Cardiac muscle cell (in vitro differentiated cells and primary cell): ENCODE results near the gene HDAC4. TPM values are rescaled to one million over a fixed set of nuclear protein-coding genes. Genes with fewer than 3 reads are reported as not detected.

Experiments
- DNase-seq, 2 donors: peaks; one replicate each; pipeline versions ENCODE4 v3.0.0 to v3.0.0-alpha.2; 2010 to 2017; ENCODE audit warnings: low read depth in 1 of 2, low spot score in 1 of 2
- H3K27ac ChIP-seq: fragments of 200-600 bp; sonication (generic); 2 replicates; pipeline ENCODE4 v1.5.1; 2016
- H3K27me3 ChIP-seq: fragments of 200-600 bp; sonication (generic); 2 replicates; pipeline ENCODE4 v1.6.0; 2016; ENCODE audit warnings: control low read depth
- H3K36me3 ChIP-seq: fragments of 200-600 bp; sonication (generic); 2 replicates; pipeline ENCODE4 v1.5.1; 2016; ENCODE audit warnings: control low read depth
- H3K4me1 ChIP-seq: fragments of 200-600 bp; sonication (generic); 2 replicates; pipeline ENCODE4 v1.8.1; 2017; ENCODE audit warnings: low read depth, mild to moderate bottlenecking, mixed run types
- H3K4me3 ChIP-seq: fragments of 200-600 bp; sonication (generic); 2 replicates; pipeline ENCODE4 v1.5.1; 2016; ENCODE audit warnings: mild to moderate bottlenecking
- H3K9me3 ChIP-seq: fragments of 200-600 bp; sonication (generic); 2 replicates; pipeline ENCODE4 v1.5.1; 2017; ENCODE audit warnings: low read depth, mild to moderate bottlenecking, control low read depth
- CTCF ChIP-seq: IDR thresholded peaks from 2 replicates; pipeline ENCODE4 v1.5.1; 2012; ENCODE audit warnings: low read depth, mild to moderate bottlenecking, low read length
- polyA plus RNA-seq: library from polyadenylated mRNA; unstranded; fragments of >200 nt; fragmentation: Nextera tagmentation; extraction: Ambion mirVana; gene quantifications from 2 replicates; pipeline ENCODE4 v1.2.1, GENCODE V29; 2016
- total RNA-seq: library from RNA; depleted of rRNA; stranded (reverse); fragments of >200 nt; gene quantifications from 2 replicates; pipeline ENCODE4 v1.2.3, GENCODE V29; 2016

The HDAC4 gene
- total and polyA plus RNA-seq, 2 experiments from 2014 or later, result 7.0 to 41.6 TPM

GRCh38 chr2:239027391-239028252 is 373.2 kb downstream of the HDAC4 start:
- H3K36me3 ChIP-seq, result no peaks in the 10 kb centered on the region
- no peak overlapping the region for H3K27ac ChIP-seq
- TF ChIP-seq CTCF, result no peak
- no peak for DNase-seq
- H3K4me1 ChIP-seq, result no peaks in the 10 kb centered on the region
- no peak overlapping the region for H3K4me3 ChIP-seq
- H3K9me3 ChIP-seq, result peaks cover 3% of the 10 kb centered on the region
- H3K27me3 ChIP-seq, result no peaks in the 10 kb centered on the region

GRCh38 chr2:239026711-239027361 is 374.0 kb downstream of the HDAC4 start:
- no peaks in the 10 kb centered on the region for H3K36me3 ChIP-seq
- TF ChIP-seq CTCF, result no peak
- DNase-seq, result no peak
- peaks cover 3% of the 10 kb centered on the region for H3K9me3 ChIP-seq
- no peak overlapping the region for H3K27ac ChIP-seq
- no peaks in the 10 kb centered on the region for H3K27me3 ChIP-seq
- H3K4me3 ChIP-seq, result no peak overlapping the region
- no peaks in the 10 kb centered on the region for H3K4me1 ChIP-seq

GRCh38 chr2:239025951-239026461 is 374.8 kb downstream of the HDAC4 start:
- H3K27me3 ChIP-seq, result no peaks in the 10 kb centered on the region
- H3K27ac ChIP-seq, result no peak overlapping the region
- H3K9me3 ChIP-seq, result peaks cover 3% of the 10 kb centered on the region
- TF ChIP-seq CTCF, result no peak
- H3K4me3 ChIP-seq, result no peak overlapping the region
- no peaks in the 10 kb centered on the region for H3K4me1 ChIP-seq
- H3K36me3 ChIP-seq, result no peaks in the 10 kb centered on the region
- DNase-seq, result no peak

- H3K9me3 ChIP-seq, result peaks cover 3% of the 10 kb centered on the region
- no peak for TF ChIP-seq CTCF
- no peak overlapping the region for H3K27ac ChIP-seq
- DNase-seq, result peak in 1 of 2 donors; percentile 64
- no peak overlapping the region for H3K4me3 ChIP-seq
- no peaks in the 10 kb centered on the region for H3K27me3 ChIP-seq
- no peaks in the 10 kb centered on the region for H3K36me3 ChIP-seq
- H3K4me1 ChIP-seq, result no peaks in the 10 kb centered on the region
Observed at GRCh38 chr2:239025096-239025801, 375.6 kb downstream of the HDAC4 start.

GRCh38 chr2:239024226-239024625 is 376.6 kb downstream of the HDAC4 start:
- Histone ChIP-seq H3K9me3 (peaks cover 2% of the 10 kb centered on the region), H3K27ac (no peak overlapping the region), H3K36me3 (no peaks in the 10 kb centered on the region), H3K4me3 (no peak overlapping the region), H3K27me3 (no peaks in the 10 kb centered on the region), H3K4me1 (no peaks in the 10 kb centered on the region)
- TF ChIP-seq CTCF, result no peak
- DNase-seq, result no peak
